Activated T-helper 17 cell treated with anti-CD3 and anti-CD28 coated beads, Interleukin-2, amount 50 U/mL, for 72 hours (primary cell): ENCODE data around the gene BTN3A1. TPM values are rescaled to one million over a fixed set of nuclear protein-coding genes. Genes with fewer than 3 reads are reported as not detected.

ENCODE experiments used
- ATAC-seq: fragments of 150-1000 bp; cut with Tn5 transposase; replicated peaks from 2 replicates; pipeline ENCODE4 v1.10.0; 2021; ENCODE audit warnings: mild to moderate bottlenecking, moderate library complexity
- H3K27ac Mint-ChIP-seq: one replicate; pipeline ENCODE4 v1.8.0; 2022; ENCODE audit warnings: mixed read lengths
- H3K27me3 Mint-ChIP-seq: one replicate; pipeline ENCODE4 v1.8.0; 2022; ENCODE audit warnings: mixed read lengths
- H3K36me3 Mint-ChIP-seq: one replicate; pipeline ENCODE4 v1.8.0; 2022; ENCODE audit warnings: low read depth, mild to moderate bottlenecking, mixed read lengths
- H3K4me1 Mint-ChIP-seq: one replicate; pipeline ENCODE4 v1.8.0; 2022; ENCODE audit warnings: mixed read lengths
- H3K4me3 Mint-ChIP-seq: one replicate; pipeline ENCODE4 v1.8.0; 2022; ENCODE audit warnings: mild to moderate bottlenecking, mixed read lengths
- H3K9me3 Mint-ChIP-seq: one replicate; pipeline ENCODE4 v1.8.0; 2022; ENCODE audit warnings: mixed read lengths
- total RNA-seq, 2 donors: library from RNA; stranded (reverse); gene quantifications; one replicate each; pipeline ENCODE4 v1.2.3, GENCODE V29; 2022

The BTN3A1 gene
- total RNA-seq, 2 donors from 2014 or later = 35.1 to 70.0 TPM

DNA sequence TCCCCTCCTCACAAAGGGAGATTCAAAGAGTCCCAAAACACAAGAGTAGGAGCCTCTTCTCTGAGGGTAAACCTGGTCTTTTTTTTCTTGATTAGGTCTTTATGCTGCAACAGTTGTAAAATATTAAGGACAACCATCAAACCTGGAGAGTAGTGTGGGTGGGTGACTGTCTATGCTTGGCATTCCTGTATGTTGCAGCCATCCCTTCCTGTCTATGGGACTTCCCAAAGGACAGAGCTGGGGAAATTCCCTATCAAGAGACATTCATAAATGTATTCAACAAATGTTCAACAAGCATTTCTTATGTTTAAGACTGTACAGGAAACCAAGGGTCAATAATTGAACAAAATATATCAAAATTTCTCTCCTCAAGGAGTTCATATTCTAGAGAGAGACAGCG is 13.6 kb upstream of the BTN3A1 start:
- Mint-ChIP-seq H3K27me3 (no peaks in the 10 kb centered on the region), H3K9me3 (no peaks in the 10 kb centered on the region), H3K36me3 (peaks cover 66% of the 10 kb centered on the region), H3K4me3 (no peak overlapping the region), H3K27ac (no peak overlapping the region), H3K4me1 (peaks cover 15% of the 10 kb centered on the region)
- no peak for ATAC-seq

DNA sequence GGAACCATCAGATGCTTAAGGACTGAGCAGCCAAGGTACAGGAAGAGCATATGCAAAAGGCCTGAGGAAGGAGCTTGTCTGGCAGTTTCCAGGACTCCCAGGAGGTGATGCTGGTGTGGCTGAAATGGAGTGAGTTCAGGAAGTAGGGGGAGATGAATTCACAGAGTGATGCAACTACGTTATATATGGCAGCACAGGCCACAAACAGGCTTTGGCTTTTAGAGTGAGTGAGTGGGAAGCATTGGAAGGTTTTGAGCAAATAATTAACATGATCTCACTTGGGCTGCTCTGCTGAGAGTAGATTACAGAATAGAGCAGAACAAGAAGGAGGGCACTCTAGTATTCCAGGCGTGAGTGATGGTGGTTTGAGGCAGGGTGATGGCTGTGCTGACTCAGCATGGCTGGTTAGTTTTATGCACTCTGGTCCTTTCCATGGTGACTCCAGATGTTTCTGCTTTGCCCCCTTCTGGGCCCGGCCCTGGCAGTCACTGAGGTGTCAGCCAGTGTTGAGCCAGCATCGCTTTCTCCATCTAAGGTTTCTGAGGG is 12.7 kb upstream of the BTN3A1 start:
- Mint-ChIP-seq H3K27ac (no peak overlapping the region), H3K27me3 (no peaks in the 10 kb centered on the region), H3K4me3 (no peak overlapping the region), H3K36me3 (peaks cover 61% of the 10 kb centered on the region), H3K9me3 (no peaks in the 10 kb centered on the region), H3K4me1 (peaks cover 10% of the 10 kb centered on the region)
- ATAC-seq = no peak

- H3K27ac Mint-ChIP-seq = no peak overlapping the region
- H3K27me3 Mint-ChIP-seq = no peaks in the 10 kb centered on the region
- ATAC-seq = no peak
- H3K36me3 Mint-ChIP-seq = peaks cover 55% of the 10 kb centered on the region
- no peak overlapping the region for H3K4me3 Mint-ChIP-seq
- peaks cover 10% of the 10 kb centered on the region for H3K4me1 Mint-ChIP-seq
- no peaks in the 10 kb centered on the region for H3K9me3 Mint-ChIP-seq
These were observed 11.5 kb upstream of the BTN3A1 start for GRCh38 chr6:26390531-26390930.

DNA sequence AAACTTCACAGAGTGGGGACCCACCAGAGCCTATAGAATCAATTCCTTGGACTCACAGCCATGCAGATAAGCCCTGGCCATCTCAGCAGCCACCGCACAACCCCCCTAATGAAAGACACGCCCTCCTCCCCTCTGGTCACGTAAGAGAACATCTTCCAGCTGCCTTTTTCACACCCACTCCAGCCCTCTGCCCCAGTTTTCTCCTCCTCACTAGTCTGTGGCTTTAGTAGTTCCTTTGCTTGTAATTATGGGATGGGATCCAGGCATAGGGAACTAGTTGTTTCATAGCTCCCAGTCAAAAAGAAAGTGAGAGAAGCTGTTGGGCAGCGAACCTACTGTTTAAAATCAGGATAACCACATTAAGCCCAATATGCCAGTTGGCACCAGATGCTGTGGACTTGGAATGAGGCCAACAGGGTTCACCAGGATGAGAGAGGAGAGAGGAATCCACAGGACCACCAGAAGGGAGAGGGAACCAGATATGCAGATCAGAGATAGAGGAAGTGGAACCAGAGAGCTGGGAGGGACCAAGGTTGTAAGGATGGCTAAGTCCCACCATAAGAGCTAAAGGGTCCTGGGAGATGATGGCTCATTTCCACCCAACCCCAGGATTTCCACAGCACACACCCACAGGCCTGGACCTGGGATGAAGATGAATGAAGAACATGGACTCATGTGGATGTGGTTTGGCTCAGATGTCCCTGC is 9.0 kb upstream of the BTN3A1 start:
- peaks cover 2% of the 10 kb centered on the region for H3K4me1 Mint-ChIP-seq
- no peaks in the 10 kb centered on the region for H3K27me3 Mint-ChIP-seq
- peaks cover 43% of the 10 kb centered on the region for H3K36me3 Mint-ChIP-seq
- no peak for ATAC-seq
- H3K4me3 Mint-ChIP-seq = no peak overlapping the region
- H3K9me3 Mint-ChIP-seq = no peaks in the 10 kb centered on the region
- H3K27ac Mint-ChIP-seq = peak overlapping the region; percentile 6

DNA sequence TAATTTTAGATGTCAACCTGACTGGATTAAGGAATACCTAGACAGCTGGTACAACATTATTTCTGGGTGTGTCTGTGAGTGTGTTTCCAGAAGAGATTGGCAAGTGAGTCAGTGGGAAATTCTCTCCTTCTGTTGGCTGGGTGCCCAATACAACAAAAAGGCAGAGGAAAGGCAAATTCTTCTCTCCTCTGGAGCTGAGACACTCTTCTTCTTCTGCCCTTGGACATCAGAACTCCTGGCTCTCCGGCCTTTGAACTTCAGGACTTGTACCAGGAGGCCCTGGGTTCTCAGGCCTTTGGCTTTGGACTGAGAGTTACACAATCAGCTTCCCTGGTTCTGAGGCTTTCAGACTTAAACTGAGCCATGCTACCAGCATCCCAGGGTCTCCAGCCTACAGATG is 7.8 kb upstream of the BTN3A1 start:
- no peak overlapping the region for H3K27ac Mint-ChIP-seq
- ATAC-seq = no peak
- no peaks in the 10 kb centered on the region for H3K9me3 Mint-ChIP-seq
- peaks cover 31% of the 10 kb centered on the region for H3K36me3 Mint-ChIP-seq
- H3K4me3 Mint-ChIP-seq = no peak overlapping the region
- no peaks in the 10 kb centered on the region for H3K4me1 Mint-ChIP-seq
- H3K27me3 Mint-ChIP-seq = no peaks in the 10 kb centered on the region

DNA sequence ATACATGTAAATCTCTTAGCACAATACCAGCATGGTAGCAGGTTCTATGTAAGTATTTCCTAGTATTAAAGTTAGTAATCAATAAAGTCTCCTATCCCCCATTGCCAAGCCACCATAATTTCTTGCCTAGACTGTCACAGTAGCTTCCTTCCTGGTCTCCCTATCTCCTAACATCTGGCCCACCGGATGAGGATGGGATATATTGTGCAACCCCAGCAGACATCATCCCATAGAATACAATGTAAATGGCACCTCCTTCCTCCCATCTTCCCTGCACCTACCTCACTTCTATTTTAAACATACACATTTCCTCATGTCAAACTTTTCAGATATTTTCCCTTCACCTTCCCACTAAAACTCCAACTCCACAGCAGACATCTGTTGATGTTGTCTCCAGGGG is 3.5 kb upstream of the BTN3A1 start:
- Mint-ChIP-seq H3K36me3 (peaks cover 9% of the 10 kb centered on the region), H3K4me1 (peaks cover 10% of the 10 kb centered on the region), H3K9me3 (no peaks in the 10 kb centered on the region), H3K27me3 (no peaks in the 10 kb centered on the region), H3K4me3 (no peak overlapping the region), H3K27ac (no peak overlapping the region)
- no peak for ATAC-seq

DNA sequence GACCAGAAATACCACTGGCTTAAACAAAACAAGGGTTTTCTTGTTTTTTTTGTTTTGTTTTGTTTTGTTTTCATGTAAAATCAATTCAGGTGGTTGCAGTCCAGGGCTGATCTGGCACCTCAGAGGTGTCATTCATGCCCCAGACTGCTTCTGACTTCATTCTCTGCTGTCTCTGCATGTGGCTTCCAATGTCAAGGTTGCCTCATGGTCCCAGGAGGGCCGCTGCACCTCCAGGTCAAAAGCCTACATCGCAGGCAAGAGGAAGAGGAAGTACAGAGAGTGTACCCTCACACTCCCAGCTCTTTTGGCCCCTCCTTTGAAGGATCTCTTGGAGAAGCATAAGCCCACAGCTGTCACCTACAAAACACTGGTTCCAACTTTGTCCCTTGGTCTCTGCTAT is 1.4 kb upstream of the BTN3A1 start:
- ATAC-seq = no peak
- H3K27me3 Mint-ChIP-seq = no peaks in the 10 kb centered on the region
- H3K4me3 Mint-ChIP-seq = peak overlapping the region; percentile 99
- peak overlapping the region; percentile 98 for H3K27ac Mint-ChIP-seq
- peaks cover 29% of the 10 kb centered on the region for H3K4me1 Mint-ChIP-seq
- no peaks in the 10 kb centered on the region for H3K9me3 Mint-ChIP-seq
- H3K36me3 Mint-ChIP-seq = peaks cover 20% of the 10 kb centered on the region

DNA sequence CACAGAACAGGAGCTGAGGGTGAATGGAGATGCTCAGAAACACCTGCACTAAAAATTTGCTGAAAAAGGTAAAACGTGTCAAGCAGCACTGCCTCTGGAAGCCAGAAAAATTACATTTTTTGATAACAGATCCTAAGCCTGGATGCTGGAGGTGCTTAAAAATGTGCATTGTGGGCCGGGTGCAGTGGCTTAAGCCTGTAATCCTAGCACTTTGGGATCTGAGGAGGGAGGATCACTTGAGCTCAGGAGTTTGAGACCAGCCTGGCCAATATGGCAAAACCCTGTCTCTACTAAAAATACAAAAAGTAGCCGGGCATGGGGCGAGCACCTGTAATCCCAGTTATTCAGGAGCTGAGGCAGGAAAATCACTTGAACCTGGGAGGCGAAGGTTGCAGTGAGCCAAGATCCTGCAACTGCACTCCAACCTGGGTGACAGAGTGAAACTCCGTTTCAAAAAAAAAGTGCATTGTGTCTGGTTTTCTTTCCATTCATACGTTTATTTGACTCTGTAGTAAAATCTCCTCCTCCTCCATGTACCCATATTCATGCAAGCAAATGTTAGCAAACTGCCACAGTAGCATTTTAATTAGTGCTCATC is 587 bp upstream of the BTN3A1 start:
- no peaks in the 10 kb centered on the region for H3K27me3 Mint-ChIP-seq
- H3K36me3 Mint-ChIP-seq = peaks cover 27% of the 10 kb centered on the region
- no peaks in the 10 kb centered on the region for H3K9me3 Mint-ChIP-seq
- H3K4me1 Mint-ChIP-seq = peaks cover 33% of the 10 kb centered on the region
- H3K4me3 Mint-ChIP-seq = peak overlapping the region; percentile 99
- peak; percentile 14 for ATAC-seq
- H3K27ac Mint-ChIP-seq = peak overlapping the region; percentile 98

- peak overlapping the region; percentile 99 for H3K4me3 Mint-ChIP-seq
- no peaks in the 10 kb centered on the region for H3K27me3 Mint-ChIP-seq
- H3K9me3 Mint-ChIP-seq = no peaks in the 10 kb centered on the region
- H3K4me1 Mint-ChIP-seq = peaks cover 45% of the 10 kb centered on the region
- H3K36me3 Mint-ChIP-seq = peaks cover 49% of the 10 kb centered on the region
- ATAC-seq = no peak
- peak overlapping the region; percentile 98 for H3K27ac Mint-ChIP-seq
These were observed 1.8 kb downstream of the BTN3A1 start for GRCh38 chr6:26403893-26404292.

DNA sequence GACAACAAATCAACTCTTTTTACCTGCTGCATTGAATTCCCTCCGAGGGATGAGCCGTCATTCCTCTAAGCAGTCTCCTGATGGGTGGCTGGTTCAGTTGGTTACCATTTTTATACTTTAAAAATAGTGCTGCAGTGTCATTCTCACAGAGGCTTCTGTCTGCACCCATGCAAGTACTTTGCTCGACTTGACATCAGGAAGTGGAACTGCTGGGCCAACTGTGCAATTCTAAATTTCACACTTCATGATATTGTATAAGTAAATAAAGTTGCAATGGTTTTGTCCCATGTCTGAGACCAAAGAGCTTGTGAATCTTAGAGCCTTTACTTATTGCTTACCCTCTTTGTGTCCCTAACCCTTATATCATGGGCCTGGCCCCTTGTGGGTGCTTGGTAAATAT is 2.5 kb downstream of the BTN3A1 start:
- ATAC-seq = no peak
- H3K4me1 Mint-ChIP-seq = peaks cover 45% of the 10 kb centered on the region
- no peak overlapping the region for H3K27ac Mint-ChIP-seq

GRCh38 chr6:26408828-26409730 is 7.0 kb downstream of the BTN3A1 start:
- Mint-ChIP-seq H3K36me3 (peaks cover 91% of the 10 kb centered on the region), H3K4me1 (peaks cover 35% of the 10 kb centered on the region), H3K4me3 (no peak overlapping the region), H3K9me3 (no peaks in the 10 kb centered on the region), H3K27me3 (no peaks in the 10 kb centered on the region), H3K27ac (no peak overlapping the region)
- no peak for ATAC-seq

More for the DNA sequence above, 2.5 kb downstream of the BTN3A1 start:
- Mint-ChIP-seq H3K4me3 (peak overlapping the region; percentile 99), H3K27me3 (no peaks in the 10 kb centered on the region), H3K36me3 (peaks cover 55% of the 10 kb centered on the region), H3K9me3 (no peaks in the 10 kb centered on the region)

GRCh38 chr6:26411751-26412150 is 9.7 kb downstream of the BTN3A1 start:
- H3K27me3 Mint-ChIP-seq = no peaks in the 10 kb centered on the region
- peak overlapping the region; percentile 69 for H3K27ac Mint-ChIP-seq
- H3K36me3 Mint-ChIP-seq = peaks cover 74% of the 10 kb centered on the region
- no peak for ATAC-seq
- no peak overlapping the region for H3K4me3 Mint-ChIP-seq
- peaks cover 19% of the 10 kb centered on the region for H3K4me1 Mint-ChIP-seq
- peaks cover 3% of the 10 kb centered on the region for H3K9me3 Mint-ChIP-seq

GRCh38 chr6:26412228-26412627 is 10.2 kb downstream of the BTN3A1 start:
- Mint-ChIP-seq H3K9me3 (peaks cover 6% of the 10 kb centered on the region), H3K27ac (peak overlapping the region; percentile 69), H3K36me3 (peaks cover 69% of the 10 kb centered on the region), H3K4me1 (peaks cover 15% of the 10 kb centered on the region), H3K27me3 (no peaks in the 10 kb centered on the region), H3K4me3 (no peak overlapping the region)
- ATAC-seq = no peak

DNA sequence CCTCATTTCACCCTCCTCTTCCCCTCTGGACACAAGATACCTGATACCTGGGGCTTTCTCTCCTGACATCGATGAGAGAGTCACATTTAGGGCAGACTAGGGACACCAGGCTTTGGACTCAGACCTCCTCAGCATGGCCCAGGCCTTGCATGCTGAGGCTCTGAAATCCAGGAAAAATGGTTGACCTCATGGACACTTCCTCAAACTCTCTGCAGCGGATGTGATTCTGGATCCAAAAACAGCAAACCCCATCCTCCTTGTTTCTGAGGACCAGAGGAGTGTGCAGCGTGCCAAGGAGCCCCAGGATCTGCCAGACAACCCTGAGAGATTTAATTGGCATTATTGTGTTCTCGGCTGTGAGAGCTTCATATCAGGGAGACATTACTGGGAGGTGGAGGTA is 10.9 kb downstream of the BTN3A1 start:
- no peak for ATAC-seq
- H3K36me3 Mint-ChIP-seq = peaks cover 62% of the 10 kb centered on the region
- H3K9me3 Mint-ChIP-seq = peaks cover 10% of the 10 kb centered on the region
- peaks cover 11% of the 10 kb centered on the region for H3K4me1 Mint-ChIP-seq
- H3K4me3 Mint-ChIP-seq = no peak overlapping the region
- no peaks in the 10 kb centered on the region for H3K27me3 Mint-ChIP-seq
- H3K27ac Mint-ChIP-seq = no peak overlapping the region
